Measurements from ENCODE around the gene HIGD2B.
"Not testable (repeated sequence)": the region's sequence is repeated elsewhere in the genome, so short reads cannot be mapped to it uniquely, and the experiment has no call there.

Gene HIGD2B

GRCh38 chr15:72685925-72686794 is at the start of gene HIGD2B, which contains the start of gene BBS4:
Gene HIGD2B (minus strand): TSS chr15:72686182. CDS start chr15:72676374, 9,808 bp downstream.
Gene BBS4 (plus strand): TSS chr15:72686207. CDS start chr15:72686228, 21 bp downstream.
- H3K9me3 ChIP-seq (ENCODE audit: control insufficient read depth, low read length) = no peaks in the 10 kb centered on the region
- peaks cover 7% of the 10 kb centered on the region for H3K4me1 ChIP-seq (ENCODE audit: control insufficient read depth, insufficient read depth, low read length)
- H3K9ac ChIP-seq (ENCODE audit: low read length) = peak within 1 kb of the TSS; percentile 89
- DNase-seq (ENCODE audit: low read depth) = peak; percentile 93
- H3K27me3 ChIP-seq (replicated peaks; ENCODE audit: control insufficient read depth, insufficient read depth, low read length) = no peaks in the 10 kb centered on the region
- H3K36me3 ChIP-seq (ENCODE audit: control insufficient read depth, insufficient read depth, low read length, severe bottlenecking) = no peaks in the 10 kb centered on the region
- peak within 1 kb of the TSS; percentile 90 for H3K4me3 ChIP-seq (ENCODE audit: low read length)

- Histone ChIP-seq H3K27me3 (replicated peaks; ENCODE audit: control insufficient read depth, insufficient read depth, low read length) (no peaks in the 10 kb centered on the region), H3K9ac (ENCODE audit: low read length) (no peak overlapping the region), H3K9me3 (ENCODE audit: control insufficient read depth, low read length) (no peaks in the 10 kb centered on the region), H3K4me3 (ENCODE audit: low read length) (no peak overlapping the region), H3K4me1 (ENCODE audit: control insufficient read depth, insufficient read depth, low read length) (no peaks in the 10 kb centered on the region), H3K36me3 (ENCODE audit: control insufficient read depth, insufficient read depth, low read length, severe bottlenecking) (peaks cover 80% of the 10 kb centered on the region)
- DNase-seq (ENCODE audit: low read depth) = no peak
These were observed 49.1 kb upstream of the HIGD2B start for GRCh38 chr15:72735111-72735510.

- H3K27me3 ChIP-seq (replicated peaks; ENCODE audit: control insufficient read depth, insufficient read depth, low read length) = no peaks in the 10 kb centered on the region
- H3K4me3 ChIP-seq (ENCODE audit: low read length) = no peak overlapping the region
- H3K9me3 ChIP-seq (ENCODE audit: control insufficient read depth, low read length) = no peaks in the 10 kb centered on the region
- H3K4me1 ChIP-seq (ENCODE audit: control insufficient read depth, insufficient read depth, low read length) = no peaks in the 10 kb centered on the region
- peaks cover 70% of the 10 kb centered on the region for H3K36me3 ChIP-seq (ENCODE audit: control insufficient read depth, insufficient read depth, low read length, severe bottlenecking)
- no peak overlapping the region for H3K9ac ChIP-seq (ENCODE audit: low read length)
- DNase-seq (ENCODE audit: low read depth) = no peak
These were observed 48.2 kb upstream of the HIGD2B start for GRCh38 chr15:72733941-72734738.

GRCh38 chr15:72732516-72732915 is 46.5 kb upstream of the HIGD2B start:
- Histone ChIP-seq H3K9ac (ENCODE audit: low read length) (no peak overlapping the region), H3K4me1 (ENCODE audit: control insufficient read depth, insufficient read depth, low read length) (no peaks in the 10 kb centered on the region), H3K36me3 (ENCODE audit: control insufficient read depth, insufficient read depth, low read length, severe bottlenecking) (peaks cover 58% of the 10 kb centered on the region), H3K9me3 (ENCODE audit: control insufficient read depth, low read length) (no peaks in the 10 kb centered on the region), H3K27me3 (replicated peaks; ENCODE audit: control insufficient read depth, insufficient read depth, low read length) (no peaks in the 10 kb centered on the region), H3K4me3 (ENCODE audit: low read length) (no peak overlapping the region)
- no peak for DNase-seq (ENCODE audit: low read depth)

- H3K4me1 ChIP-seq (ENCODE audit: control insufficient read depth, insufficient read depth, low read length) = no peaks in the 10 kb centered on the region
- peaks cover 57% of the 10 kb centered on the region for H3K36me3 ChIP-seq (ENCODE audit: control insufficient read depth, insufficient read depth, low read length, severe bottlenecking)
- H3K27me3 ChIP-seq (replicated peaks; ENCODE audit: control insufficient read depth, insufficient read depth, low read length) = no peaks in the 10 kb centered on the region
- DNase-seq (ENCODE audit: low read depth) = no peak
- H3K9ac ChIP-seq (ENCODE audit: low read length) = no peak overlapping the region
- H3K9me3 ChIP-seq (ENCODE audit: control insufficient read depth, low read length) = no peaks in the 10 kb centered on the region
- no peak overlapping the region for H3K4me3 ChIP-seq (ENCODE audit: low read length)
These were observed 46.1 kb upstream of the HIGD2B start for GRCh38 chr15:72732086-72732485.

- peaks cover 44% of the 10 kb centered on the region for H3K36me3 ChIP-seq (ENCODE audit: control insufficient read depth, insufficient read depth, low read length, severe bottlenecking)
- H3K9ac ChIP-seq (ENCODE audit: low read length) = no peak overlapping the region
- H3K27me3 ChIP-seq (replicated peaks; ENCODE audit: control insufficient read depth, insufficient read depth, low read length) = no peaks in the 10 kb centered on the region
- no peaks in the 10 kb centered on the region for H3K9me3 ChIP-seq (ENCODE audit: control insufficient read depth, low read length)
- H3K4me1 ChIP-seq (ENCODE audit: control insufficient read depth, insufficient read depth, low read length) = no peaks in the 10 kb centered on the region
- H3K4me3 ChIP-seq (ENCODE audit: low read length) = no peak overlapping the region
- DNase-seq (ENCODE audit: low read depth) = no peak
These were observed 42.8 kb upstream of the HIGD2B start for GRCh38 chr15:72728821-72729220.

GRCh38 chr15:72728249-72728648 is 42.3 kb upstream of the HIGD2B start:
- DNase-seq (ENCODE audit: low read depth); H3K4me1 ChIP-seq (ENCODE audit: control insufficient read depth, insufficient read depth, low read length); H3K9ac ChIP-seq (ENCODE audit: low read length); H3K4me3 ChIP-seq (ENCODE audit: low read length); H3K9me3 ChIP-seq (ENCODE audit: control insufficient read depth, low read length); H3K27me3 ChIP-seq (replicated peaks; ENCODE audit: control insufficient read depth, insufficient read depth, low read length): not testable (repeated sequence)
- H3K36me3 ChIP-seq (ENCODE audit: control insufficient read depth, insufficient read depth, low read length, severe bottlenecking) = peaks cover 41% of the 10 kb centered on the region

- Histone ChIP-seq H3K36me3 (ENCODE audit: control insufficient read depth, insufficient read depth, low read length, severe bottlenecking) (peaks cover 40% of the 10 kb centered on the region), H3K4me1 (ENCODE audit: control insufficient read depth, insufficient read depth, low read length) (no peaks in the 10 kb centered on the region), H3K27me3 (replicated peaks; ENCODE audit: control insufficient read depth, insufficient read depth, low read length) (no peaks in the 10 kb centered on the region), H3K4me3 (ENCODE audit: low read length) (no peak overlapping the region), H3K9ac (ENCODE audit: low read length) (no peak overlapping the region), H3K9me3 (ENCODE audit: control insufficient read depth, low read length) (no peaks in the 10 kb centered on the region)
- DNase-seq (ENCODE audit: low read depth) = no peak
These were observed 41.2 kb upstream of the HIGD2B start for GRCh38 chr15:72727154-72727553.

- H3K36me3 ChIP-seq (ENCODE audit: control insufficient read depth, insufficient read depth, low read length, severe bottlenecking) = peaks cover 28% of the 10 kb centered on the region
- not testable (repeated sequence) for H3K9me3 ChIP-seq (ENCODE audit: control insufficient read depth, low read length); H3K4me1 ChIP-seq (ENCODE audit: control insufficient read depth, insufficient read depth, low read length); H3K27me3 ChIP-seq (replicated peaks; ENCODE audit: control insufficient read depth, insufficient read depth, low read length); H3K4me3 ChIP-seq (ENCODE audit: low read length); DNase-seq (ENCODE audit: low read depth); H3K9ac ChIP-seq (ENCODE audit: low read length)
These were observed 39.9 kb upstream of the HIGD2B start for GRCh38 chr15:72725851-72726250.

- H3K27me3 ChIP-seq (replicated peaks; ENCODE audit: control insufficient read depth, insufficient read depth, low read length) = no peaks in the 10 kb centered on the region
- no peak overlapping the region for H3K9ac ChIP-seq (ENCODE audit: low read length)
- peaks cover 24% of the 10 kb centered on the region for H3K36me3 ChIP-seq (ENCODE audit: control insufficient read depth, insufficient read depth, low read length, severe bottlenecking)
- no peak for DNase-seq (ENCODE audit: low read depth)
- no peaks in the 10 kb centered on the region for H3K9me3 ChIP-seq (ENCODE audit: control insufficient read depth, low read length)
- H3K4me1 ChIP-seq (ENCODE audit: control insufficient read depth, insufficient read depth, low read length) = no peaks in the 10 kb centered on the region
- H3K4me3 ChIP-seq (ENCODE audit: low read length) = no peak overlapping the region
These were observed 39.5 kb upstream of the HIGD2B start for GRCh38 chr15:72725446-72725845.

- no peaks in the 10 kb centered on the region for H3K27me3 ChIP-seq (replicated peaks; ENCODE audit: control insufficient read depth, insufficient read depth, low read length)
- no peaks in the 10 kb centered on the region for H3K4me1 ChIP-seq (ENCODE audit: control insufficient read depth, insufficient read depth, low read length)
- H3K36me3 ChIP-seq (ENCODE audit: control insufficient read depth, insufficient read depth, low read length, severe bottlenecking) = peaks cover 24% of the 10 kb centered on the region
- DNase-seq (ENCODE audit: low read depth) = no peak
- H3K4me3 ChIP-seq (ENCODE audit: low read length) = no peak overlapping the region
- H3K9me3 ChIP-seq (ENCODE audit: control insufficient read depth, low read length) = no peaks in the 10 kb centered on the region
- no peak overlapping the region for H3K9ac ChIP-seq (ENCODE audit: low read length)
These were observed 38.0 kb upstream of the HIGD2B start for GRCh38 chr15:72724028-72724427.

Measured in adipocyte (in vitro differentiated cells).